ENCODE results near the gene CCDC74A. TPM values are rescaled to one million over a fixed set of nuclear protein-coding genes. Genes with fewer than 3 reads are reported as not detected.
"Not testable (repeated sequence)": the region's sequence is repeated elsewhere in the genome, so short reads cannot be mapped to it uniquely, and the experiment has no call there.

Gene CCDC74A
- polyA plus RNA-seq, 1 donor = 1.8 TPM

DNA sequence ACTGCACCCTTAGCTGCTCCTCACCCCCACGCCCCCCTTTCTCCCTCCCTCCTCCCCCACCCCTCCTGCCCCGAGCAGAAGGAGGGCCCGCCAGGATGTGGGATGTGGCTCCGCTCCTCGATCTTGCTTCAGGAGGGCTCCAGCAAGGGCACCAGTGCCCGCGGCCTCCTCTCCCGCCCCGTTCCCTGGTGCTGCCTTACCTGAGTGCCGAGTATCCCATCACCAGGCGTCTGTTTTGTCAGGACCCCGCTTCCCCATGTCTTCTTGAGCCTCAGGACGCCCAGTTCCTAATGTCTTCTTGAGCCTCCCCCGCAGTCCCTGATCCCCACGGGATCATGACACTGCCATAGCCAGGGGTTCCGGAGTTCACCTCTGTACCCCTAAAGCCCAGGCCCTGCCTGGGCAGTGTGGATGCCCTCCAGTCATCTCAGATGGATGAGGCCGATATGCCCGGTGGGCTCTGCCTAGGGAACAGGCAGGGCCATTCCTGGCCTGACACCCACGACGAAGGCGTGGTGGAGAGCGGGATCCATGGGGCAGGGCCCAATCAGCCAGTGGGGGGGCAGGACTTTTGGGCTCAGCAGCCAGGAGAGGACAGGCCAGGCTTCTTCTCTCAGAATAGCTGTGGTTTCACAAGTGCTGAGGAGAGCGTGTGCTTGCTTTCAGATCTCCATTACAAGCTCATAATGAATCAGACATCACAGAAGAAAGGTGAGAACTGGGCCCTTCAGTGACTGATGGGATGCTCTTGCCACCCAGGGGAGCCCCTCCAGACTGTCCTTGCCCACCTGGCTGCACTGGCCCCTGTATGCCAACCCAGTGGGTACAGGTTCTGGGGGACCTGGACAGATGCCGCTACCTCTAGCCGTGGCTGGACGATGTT lies 1.5 kb downstream of the CCDC74A start:
- DNase-seq (ENCODE audit: low read depth) = not testable (repeated sequence)

DNA sequence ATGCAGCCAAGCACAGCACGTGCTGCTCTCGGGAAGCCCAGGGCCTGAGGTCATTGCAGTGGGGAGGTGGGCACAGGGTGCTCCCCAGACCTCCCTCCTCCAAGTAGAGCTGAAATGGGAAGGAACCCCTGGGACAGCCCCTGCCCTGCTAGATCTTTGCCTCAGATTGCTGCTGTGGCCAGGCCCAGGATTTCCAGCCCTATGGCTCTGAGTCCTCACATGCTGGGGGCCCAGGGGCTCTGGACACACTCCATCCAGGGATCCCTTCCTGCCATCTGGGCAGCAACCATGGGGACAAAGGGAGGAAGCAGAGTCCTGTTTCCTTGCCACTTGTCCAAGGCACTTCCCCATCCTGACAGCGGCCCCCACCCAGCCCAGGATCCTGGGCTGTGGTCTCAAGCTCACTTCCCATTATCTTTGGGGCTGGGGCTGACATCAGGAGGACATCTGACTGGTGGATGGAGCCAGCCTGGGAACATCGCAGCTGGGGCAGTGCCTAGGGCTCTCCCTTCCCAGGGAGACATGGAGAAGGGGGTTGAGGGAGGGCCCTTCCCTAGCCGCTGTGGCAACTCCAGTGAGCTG lies 2.3 kb downstream of the CCDC74A start:
- DNase-seq (ENCODE audit: low read depth) = not testable (repeated sequence)

DNA sequence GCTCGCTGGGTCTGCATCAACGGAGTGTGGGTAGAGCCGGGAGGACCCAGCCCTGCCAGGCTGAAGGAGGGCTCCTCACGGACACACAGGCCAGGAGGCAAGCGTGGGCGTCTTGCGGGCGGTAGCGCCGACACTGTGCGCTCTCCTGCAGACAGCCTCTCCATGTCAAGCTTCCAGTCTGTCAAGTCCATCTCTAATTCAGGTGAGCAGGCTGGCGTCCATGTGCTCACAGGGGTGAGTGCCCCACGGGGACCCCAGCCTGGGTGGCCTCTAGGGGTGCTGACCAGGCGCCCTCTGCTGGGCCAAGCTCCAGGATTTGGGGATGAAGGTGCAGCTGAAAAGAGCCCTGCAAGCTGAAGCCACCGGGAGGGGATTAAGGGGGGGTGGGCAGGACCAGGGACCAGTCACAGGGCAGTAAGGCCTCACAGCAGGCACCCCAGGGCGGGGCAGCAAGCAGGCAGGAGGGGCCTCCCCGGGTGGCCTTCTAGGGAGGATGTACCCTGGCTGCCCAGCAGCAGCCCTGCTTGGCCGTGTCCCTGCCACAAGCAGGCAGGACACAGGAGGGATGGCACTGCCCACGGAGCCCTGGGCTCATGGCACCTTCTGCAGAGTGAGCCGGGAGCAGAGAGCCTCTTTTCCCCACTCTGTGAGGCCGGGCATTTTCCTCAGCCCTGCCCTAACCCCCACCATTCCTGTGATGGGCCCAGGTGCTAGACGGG lies 3.1 kb downstream of the CCDC74A start:
- not testable (repeated sequence) for DNase-seq (ENCODE audit: low read depth)

DNA sequence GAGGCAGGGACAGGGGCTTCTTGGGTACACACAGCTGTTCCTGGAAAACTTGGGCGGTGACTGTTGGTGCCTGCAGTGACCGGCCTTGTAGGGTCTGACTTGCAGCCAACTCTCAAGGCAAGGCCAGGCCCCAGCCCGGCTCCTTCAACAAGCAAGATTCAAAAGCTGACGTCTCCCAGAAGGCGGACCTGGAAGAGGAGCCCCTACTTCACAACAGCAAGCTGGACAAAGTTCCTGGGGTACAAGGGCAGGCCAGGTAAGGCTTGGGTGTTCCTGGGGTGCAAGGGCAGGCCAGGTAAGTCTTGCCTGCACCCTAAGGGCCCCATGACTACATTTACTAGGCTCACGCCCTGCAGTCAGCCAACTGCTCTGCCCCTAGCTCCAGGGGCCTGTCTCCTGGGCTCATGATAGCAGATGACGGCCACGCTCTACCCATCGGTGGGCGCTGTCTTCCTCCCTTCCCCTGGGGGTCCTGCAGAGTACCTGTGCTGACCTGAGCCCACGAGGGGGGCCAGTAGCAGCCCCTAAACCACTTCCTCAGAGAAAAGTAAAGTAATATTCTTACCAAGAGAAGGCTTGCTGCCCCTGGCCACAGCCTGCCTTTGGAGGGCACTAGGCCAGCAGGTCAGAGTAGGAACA lies 4.0 kb downstream of the CCDC74A start:
- DNase-seq (ENCODE audit: low read depth) = not testable (repeated sequence)

DNA sequence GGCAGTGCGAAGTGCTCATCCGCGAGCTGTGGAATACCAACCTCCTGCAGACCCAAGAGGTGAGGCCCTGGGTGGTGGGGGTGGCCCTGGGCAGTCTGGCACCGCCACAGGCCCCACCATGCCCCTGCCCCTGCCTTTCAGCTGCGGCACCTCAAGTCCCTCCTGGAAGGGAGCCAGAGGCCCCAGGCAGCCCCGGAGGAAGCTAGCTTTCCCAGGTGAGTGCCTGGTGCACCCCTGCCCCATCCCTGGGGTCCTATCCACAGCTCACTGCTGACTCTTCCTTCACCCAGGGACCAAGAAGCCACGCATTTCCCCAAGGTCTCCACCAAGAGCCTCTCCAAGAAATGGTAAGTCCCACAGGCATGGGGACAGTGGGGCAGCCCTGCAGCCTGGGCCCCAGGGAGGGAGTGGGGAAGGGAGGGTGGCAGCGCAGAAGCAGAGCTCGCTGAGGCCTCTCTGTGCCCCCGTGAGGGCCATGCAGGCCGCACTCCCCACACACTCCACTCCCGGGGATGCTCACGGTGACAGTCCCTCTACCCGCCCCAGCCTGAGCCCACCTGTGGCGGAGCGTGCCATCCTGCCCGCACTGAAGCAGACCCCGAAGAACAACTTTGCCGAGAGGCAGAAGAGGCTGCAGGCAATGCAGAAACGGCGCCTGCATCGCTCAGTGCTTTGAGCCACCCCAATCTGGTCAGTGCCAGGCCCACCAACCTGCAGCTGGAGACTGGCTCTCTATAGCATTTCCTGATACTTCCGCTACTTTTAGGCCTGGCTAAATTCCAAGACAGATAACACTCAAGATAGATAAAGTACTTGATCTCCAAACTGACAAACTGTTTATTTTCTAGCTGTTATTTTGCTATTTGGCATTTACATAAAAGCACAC lies 5.3 kb downstream of the CCDC74A start:
- DNase-seq (ENCODE audit: low read depth) = not testable (repeated sequence)

DNA sequence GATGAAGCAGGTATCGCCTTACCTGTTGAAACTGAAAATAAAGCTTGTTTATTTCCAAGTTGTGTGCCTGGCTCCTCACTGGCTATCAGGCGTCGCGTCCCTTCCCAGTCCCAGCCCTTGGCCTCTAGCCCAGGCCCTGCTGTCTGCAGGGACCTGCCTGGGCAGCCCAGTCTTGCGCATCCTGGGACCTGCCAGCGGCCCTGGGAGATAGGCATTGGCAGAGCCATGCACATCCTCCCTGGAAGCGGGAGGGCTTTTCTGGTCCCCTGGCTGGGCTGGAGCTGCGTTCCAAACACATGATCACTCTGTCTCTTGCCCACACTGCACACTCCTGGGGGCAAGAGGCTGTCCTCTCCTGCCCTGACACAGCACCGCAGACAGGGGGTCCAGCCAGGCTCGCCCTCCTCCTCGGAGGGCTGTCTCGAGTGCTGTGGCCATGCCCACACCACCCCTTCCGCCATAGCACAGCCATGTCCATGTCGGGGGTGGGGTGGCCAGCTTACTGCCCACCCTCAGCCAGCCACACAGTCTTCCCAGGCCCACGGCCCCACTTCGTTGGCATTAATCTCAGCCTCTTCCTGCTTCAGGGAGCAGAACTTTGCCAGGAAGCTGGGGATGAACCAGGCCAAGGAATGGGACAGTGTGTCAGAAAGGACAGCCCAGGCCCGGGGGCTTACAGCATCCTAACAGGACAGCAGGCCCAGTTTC lies 6.1 kb downstream of the CCDC74A start:
- not testable (repeated sequence) for DNase-seq (ENCODE audit: low read depth)

DNA sequence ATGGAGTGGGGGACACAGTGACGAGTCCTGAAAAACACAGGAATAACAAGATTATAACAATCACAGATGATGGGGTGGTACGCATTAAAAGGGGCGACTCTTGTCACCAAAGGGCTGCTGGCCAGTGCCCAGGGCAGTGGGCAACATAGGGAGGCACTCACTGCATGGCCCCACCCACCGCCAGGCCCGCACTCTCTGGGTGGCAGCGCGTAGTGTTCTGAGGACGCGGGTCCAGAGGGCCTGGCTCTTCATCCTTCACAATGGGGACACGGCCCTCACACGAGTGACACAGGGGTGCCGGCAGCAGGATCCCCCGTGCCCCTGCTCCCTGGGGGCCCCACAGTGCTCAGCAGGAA lies 6.6 kb downstream of the CCDC74A start:
- not testable (repeated sequence) for DNase-seq (ENCODE audit: low read depth)

DNA sequence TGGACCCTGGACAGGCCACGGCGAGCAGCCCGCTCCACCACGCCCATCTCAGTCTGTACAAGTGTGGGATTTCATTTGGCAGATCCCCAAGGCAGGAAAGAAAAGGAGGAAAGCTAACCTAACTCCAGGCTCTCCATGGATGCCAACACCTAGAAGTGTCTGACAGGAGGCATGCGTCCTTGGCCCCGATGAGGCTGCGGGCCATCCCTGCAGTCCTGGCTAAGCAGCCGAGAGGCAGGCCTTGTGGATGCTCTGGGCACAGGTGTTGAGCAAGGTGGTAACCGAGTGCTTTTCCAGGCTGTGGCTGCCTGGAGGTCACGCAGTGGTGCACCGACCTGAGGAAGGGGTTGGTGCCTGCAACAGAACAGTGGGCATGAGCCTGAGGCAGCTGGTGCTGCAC lies 7.3 kb downstream of the CCDC74A start:
- DNase-seq (ENCODE audit: low read depth) = not testable (repeated sequence)

DNA sequence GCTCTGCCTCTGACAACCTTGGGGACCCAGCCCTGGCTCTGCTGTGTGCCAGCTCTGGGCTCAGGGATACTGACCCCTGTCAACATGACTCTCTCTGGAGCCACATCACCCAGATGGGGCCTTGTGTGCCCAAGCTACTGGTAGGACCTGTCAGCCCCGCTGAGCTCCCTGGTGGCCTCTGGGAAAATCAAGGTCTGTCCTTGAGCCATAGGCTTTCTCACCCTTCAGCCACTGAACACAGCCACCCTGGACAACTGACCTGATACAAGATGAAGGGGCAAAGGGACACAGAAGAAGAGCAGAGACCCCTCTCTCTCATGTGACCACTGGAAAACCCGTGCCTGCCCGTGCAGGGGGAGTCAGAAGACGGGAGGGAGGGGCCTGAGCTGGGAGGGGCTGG lies 7.8 kb downstream of the CCDC74A start:
- no peak for DNase-seq (ENCODE audit: low read depth)

DNA sequence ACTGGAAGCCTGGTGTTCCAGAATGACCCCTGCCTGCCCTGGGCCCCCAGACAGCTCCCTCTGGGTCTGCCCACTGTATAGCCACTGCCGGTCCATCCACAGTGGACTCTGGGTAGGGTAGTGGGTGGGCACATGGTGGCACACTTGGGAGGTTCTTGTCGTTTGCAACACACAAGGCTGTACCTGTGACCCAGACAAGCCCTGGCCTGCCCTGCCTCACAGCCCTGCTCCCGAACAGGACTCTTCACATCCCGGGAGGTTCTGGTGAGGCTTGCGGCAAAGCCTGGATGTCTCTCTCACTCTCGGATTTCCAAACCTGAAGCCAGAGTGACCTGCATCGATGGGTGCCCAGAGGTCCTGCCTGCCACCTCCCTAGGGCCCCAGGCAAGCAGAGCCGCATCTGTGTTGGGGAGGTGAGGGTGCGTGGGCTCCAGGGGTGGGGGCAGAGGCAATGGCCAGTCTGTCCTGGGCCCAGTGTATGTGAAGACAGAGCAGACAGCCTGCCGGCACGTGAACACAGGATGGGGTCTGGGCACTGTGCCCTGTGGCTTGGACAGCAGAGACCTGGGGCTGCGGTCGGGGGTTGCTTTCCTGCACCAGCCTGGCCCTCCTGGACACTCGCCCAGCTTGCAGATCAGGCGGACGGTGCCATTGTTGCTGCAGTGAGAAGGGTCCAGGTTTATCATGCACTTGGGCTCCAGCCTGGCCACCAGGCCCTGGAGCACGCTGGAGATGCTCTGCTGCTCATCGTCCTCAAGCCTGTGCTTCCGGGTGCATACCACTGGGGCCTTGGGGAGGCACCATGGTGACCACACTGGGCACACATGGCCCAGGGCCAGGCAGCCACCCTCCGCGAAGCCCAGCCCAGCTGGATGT lies 8.5 kb downstream of the CCDC74A start:
- DNase-seq (ENCODE audit: low read depth) = not testable (repeated sequence)

DNA sequence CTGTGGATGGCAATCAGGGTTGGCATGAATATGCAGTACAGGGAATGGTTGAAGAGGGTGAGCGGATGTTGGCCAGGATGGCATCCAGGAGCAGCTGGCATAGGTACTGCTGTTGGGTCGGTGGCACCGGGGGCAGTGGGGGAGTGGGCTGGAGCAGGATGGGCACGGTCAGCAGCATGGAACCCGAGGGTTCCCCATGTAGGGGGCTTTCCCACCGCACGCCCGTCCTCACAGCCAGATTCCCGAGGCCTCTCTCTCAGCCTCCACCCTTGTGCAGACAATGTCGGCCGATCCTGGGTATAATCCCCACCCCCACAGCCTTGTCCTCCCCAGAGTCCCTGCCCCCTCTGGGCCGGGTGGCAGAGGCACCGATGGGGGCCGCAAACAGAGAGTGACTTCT lies 9.2 kb downstream of the CCDC74A start:
- not testable (repeated sequence) for DNase-seq (ENCODE audit: low read depth)

DNA sequence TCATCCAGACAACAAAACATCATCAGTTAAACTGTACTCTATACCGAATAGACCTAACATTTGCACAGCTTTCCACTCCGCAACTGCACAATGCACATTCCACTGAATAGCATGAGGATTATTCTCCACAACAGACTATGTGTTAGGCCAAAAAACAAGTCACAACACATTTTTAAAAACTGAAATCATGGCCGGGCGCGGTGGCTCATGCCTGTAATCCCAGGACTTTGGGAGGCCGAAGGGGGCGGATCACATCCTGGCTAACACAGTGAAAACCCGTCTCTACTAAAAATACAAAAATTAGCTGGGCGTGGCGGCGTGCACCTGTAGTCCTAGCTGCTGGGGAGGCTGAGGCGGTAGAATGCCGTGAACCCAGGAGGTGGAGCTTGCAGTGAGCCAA lies 11.2 kb downstream of the CCDC74A start:
- DNase-seq (ENCODE audit: low read depth) = not testable (repeated sequence)

DNA sequence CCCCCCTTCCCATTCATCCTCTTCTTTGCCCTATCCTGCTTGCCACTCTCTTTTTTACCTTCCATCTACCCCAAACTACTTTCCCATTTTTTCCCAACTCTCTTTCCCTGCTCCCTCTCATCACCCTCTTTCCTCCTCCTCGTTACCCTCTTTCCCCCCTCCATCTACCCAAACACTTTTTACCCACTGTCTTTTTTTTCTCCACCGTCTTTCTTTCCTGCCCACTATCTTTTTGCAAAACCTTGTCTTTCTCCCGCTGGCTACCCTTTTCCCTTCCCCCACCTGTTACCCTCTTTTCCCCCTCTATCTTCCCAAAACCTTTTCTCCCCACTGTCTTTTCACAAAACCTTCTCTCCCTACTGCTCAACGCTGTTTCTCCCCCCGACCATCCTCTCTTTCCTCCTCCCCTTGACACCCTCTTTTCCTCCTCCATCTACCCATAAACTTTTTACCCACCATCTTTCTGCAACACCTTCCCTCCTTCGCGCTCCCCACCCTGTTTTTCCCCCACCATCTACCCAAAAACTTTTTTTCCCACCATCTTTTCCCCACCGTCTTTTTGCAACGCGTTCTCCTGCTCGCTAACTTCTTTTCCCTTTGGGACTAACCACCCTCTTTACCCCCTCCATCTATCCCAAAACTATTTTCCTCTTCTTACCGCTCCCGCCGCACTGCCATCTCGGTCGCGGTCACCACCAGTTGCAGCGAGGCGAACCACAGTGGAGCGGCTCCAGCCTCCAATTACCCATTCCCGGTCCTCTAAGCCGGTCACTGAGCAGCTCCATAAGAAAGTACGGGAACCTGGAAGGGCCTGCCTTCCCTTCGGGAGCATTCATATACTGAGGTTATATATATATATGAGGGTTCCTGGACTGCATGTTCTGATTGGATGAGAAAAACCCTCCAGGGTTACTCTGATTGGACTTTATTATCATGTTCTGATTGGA lies 15.0 kb downstream of the CCDC74A start:
- no peak for DNase-seq (ENCODE audit: low read depth)

DNA sequence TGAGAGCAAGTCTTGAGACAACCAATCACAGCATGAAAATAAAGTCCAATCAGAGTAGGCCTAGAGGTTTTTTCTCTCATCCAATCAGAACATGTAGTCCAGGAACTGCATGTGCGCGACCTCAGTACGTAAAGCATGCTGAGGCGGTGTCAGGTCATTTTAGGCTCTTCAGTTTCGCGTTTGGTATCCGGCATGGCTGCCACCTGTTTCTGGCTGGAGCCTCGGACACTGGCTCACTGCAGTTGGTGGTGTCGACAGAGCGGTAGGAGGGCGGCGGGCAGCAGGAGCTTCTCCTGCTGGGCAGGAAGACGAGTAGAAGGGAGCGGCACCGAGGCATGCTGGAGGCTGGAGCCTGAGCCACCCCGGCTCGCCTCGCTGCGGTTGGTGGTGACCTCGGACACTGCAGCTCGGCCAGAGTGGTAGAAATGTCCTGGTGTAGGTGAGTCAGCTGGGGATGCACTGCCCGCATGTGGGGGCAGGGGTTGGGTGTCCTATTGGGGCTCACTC lies 15.8 kb downstream of the CCDC74A start:
- DNase-seq (ENCODE audit: low read depth) = no peak

DNA sequence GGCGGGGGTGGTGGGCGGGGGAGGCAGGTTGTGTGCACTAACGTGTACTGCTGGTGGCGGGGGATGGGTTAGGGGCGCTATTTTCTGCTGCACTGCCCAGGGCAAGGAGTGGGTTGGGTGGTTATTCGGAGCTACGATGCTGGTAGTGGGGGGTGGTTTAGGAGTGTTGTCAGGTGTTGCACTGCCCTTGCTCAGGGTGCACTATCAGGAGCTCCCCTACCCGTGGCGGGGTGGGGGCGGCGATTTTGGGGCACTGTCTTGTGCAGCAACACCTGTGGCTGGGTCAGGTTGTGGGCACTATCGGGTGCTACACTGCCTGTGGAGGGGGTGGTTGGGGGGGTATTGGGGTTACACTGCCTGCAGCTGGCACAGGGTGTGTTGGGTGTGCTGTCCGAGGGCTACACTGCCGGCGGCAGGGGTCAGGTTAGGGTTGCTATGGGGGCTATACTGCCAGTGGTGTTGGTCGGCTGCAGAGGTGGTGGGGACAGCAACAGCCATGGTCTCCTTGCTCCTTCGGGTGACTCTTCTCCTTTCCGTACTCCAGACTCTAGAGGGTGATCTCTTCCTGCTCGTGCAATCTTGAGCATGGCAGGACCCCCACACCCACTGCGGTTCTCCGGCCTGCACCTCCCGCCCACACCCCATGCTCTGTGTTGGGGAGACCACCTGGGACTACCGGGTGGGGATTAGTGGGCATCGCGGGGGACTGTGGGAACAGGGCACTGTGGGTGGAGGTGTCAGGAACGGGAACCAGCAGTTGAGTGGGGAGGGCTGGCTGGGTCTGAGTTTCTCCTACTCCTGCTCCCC lies 16.5 kb downstream of the CCDC74A start:
- not testable (repeated sequence) for DNase-seq (ENCODE audit: low read depth)

DNA sequence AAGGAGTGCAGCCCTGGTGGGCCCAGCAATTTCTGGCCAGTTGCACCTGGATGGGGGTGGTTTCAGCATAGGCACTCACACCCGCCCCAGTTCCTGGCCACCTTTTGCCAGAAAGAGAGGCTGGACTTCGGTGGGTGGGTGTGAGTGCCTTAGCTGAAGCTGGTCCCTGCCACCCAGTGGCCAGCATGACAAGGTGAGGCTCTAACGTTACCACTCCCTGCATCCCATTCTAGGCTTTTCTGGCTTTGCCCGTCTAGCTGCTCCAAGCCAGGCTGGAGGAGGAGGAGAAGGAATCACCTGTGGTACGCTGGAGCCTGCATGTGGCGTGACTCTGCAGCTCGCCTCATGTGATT lies 17.1 kb downstream of the CCDC74A start:
- not testable (repeated sequence) for DNase-seq (ENCODE audit: low read depth)

DNA sequence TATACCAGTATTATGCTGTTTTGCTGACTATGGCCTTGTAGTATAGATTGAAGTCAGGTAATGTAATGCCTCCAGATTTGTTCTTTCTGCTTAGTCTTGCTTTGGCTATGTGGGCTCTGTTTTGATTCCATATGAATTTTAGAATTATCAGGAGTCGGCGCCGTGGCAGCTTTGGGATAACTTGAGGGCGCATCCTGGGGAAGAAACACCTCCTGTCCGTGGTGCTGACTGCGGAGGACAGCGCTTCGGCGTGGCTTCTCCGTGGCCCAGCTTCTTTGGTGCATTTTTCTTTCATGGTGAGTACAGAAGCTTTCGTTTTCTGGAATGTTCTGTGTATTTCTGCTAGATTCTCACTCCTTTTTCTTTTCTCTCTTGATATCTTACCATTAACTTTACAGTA lies 25.2 kb downstream of the CCDC74A start:
- DNase-seq (ENCODE audit: low read depth) = no peak

Measured in forelimb muscle (tissue), 1 donor.